ENCODE measurements around the gene OTUD5.

- no peak for TF ChIP-seq POLR2A (IDR thresholded peaks at IDR 0.05)
- TF ChIP-seq CTCF (IDR thresholded peaks at IDR 0.05), result no peak
These were observed at the start of gene OTUD5 for GRCh38 chrX:48957477-48957826.

Measured in heart left ventricle (tissue), 13 donors.